Neural progenitor cell (in vitro differentiated cells): Measurements from ENCODE around the gene CLEC4E.

Source experiments
- EZH2 ChIP-seq: fragments of 200-600 bp; sonication (generic); IDR thresholded peaks from 2 replicates; pipeline ENCODE4 v1.6.1; 2017; ENCODE audit warnings: antibody characterized with exemption, mild to moderate bottlenecking, moderate library complexity
- TF ChIP-seq, protein P1 (sequence below): fragments of 200-600 bp; sonication (generic); IDR thresholded peaks from 2 replicates; pipeline ENCODE4 v1.5.1; 2017; ENCODE audit warnings: antibody characterized with exemption, mild to moderate bottlenecking

DNA sequence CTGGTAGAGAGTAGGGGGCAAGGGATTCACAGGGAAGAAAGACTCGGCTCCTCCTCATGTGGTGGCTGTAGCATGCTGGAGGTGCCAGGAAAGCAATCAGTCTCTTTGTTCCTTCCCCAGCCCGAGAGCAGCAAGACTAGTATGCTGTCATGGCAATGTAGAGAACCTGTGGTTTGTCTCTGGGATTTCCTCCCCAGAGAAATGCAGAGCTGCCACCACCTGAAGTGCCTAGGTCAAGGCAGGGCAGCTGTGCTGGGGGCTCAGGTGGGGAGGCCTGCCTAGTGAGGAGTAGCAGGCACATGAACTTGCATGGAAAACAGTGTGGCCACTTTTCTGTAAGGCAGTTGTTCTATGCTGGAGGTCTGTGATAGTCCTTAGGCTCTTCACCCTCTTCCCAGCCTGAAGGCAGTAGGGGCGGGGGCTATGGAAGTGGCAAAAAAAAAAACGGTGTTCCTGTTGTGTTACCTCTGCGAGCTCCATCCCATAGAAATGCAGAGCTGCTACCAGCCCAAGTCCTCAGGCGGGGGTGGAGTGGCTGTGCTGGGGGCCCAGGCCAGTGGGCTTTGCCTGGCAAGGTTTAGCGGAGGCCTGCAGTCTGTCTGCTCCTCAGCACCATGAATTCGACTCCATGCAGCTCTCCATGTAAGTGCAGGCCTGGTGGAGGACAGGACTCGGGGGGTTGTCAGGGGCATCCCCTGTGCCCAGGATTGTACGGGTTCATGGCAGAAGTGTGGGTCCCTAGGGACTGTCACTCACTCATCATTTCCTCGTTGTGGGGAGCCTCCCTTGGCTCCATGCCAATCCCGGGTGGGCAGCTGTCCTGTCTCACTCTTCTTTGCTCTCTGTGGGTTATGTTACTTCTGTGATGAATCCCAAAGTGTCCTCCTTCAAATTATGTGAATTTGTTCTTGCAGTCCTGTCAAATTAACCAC, 31.5 kb downstream of the CLEC4E start:
- TF ChIP-seq, protein P1, sequence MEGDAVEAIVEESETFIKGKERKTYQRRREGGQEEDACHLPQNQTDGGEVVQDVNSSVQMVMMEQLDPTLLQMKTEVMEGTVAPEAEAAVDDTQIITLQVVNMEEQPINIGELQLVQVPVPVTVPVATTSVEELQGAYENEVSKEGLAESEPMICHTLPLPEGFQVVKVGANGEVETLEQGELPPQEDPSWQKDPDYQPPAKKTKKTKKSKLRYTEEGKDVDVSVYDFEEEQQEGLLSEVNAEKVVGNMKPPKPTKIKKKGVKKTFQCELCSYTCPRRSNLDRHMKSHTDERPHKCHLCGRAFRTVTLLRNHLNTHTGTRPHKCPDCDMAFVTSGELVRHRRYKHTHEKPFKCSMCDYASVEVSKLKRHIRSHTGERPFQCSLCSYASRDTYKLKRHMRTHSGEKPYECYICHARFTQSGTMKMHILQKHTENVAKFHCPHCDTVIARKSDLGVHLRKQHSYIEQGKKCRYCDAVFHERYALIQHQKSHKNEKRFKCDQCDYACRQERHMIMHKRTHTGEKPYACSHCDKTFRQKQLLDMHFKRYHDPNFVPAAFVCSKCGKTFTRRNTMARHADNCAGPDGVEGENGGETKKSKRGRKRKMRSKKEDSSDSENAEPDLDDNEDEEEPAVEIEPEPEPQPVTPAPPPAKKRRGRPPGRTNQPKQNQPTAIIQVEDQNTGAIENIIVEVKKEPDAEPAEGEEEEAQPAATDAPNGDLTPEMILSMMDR, result no peak
- TF ChIP-seq EZH2, result no peak
